Prostate gland (tissue), 2 donors: ENCODE data around the gene MAP4K3.

Source experiments
- CTCF ChIP-seq, 4 experiments: fragments of 200-600 bp in 2 of 4; fragments of 450-650 bp in 2 of 4; sonication (generic) in 2 of 4; IDR thresholded peaks; 1 replicate in 3 of 4; 2 replicates in 1 of 4; pipeline ENCODE4 v1.5.1; 2016 to 2019; ENCODE audit warnings: antibody characterized with exemption in 4 of 4, mild to moderate bottlenecking in 2 of 4, moderate library complexity in 2 of 4
- POLR2A ChIP-seq: fragments of 450-650 bp; IDR thresholded peaks from one replicate; pipeline ENCODE4 v1.6.1; 2016; ENCODE audit warnings: antibody characterized with exemption, mild to moderate bottlenecking
- POLR2AphosphoS5 ChIP-seq: sonication (generic); formaldehyde crosslinking; IDR thresholded peaks from one replicate; pipeline ENCODE4 v1.6.1; 2017; ENCODE audit warnings: antibody characterized with exemption

DNA sequence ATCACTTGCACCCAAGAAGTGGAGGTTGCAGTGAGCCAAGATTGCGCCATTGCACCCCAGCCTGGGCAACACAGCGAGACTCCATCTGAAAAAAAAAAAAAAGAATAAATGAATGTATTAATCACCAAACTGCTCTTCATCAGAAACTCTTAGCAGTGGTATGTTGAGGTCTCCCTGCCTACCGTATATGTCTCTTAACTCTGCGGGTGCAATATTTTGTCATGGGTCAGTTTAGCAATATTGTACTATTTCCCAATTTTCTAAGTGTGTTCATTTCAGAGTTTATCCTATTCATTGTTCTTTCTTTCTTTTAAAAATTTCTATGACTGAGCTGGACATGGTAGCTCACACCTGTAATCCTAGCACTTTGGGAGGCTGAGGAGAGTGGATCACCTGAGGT lies 37.9 kb upstream of the MAP4K3 start:
- TF ChIP-seq CTCF (IDR thresholded peaks at IDR 0.05) (no peak), POLR2AphosphoS5 (no peak), POLR2A (no peak)
